Measurements from ENCODE around the gene DYNLT1. TPM values are rescaled to one million over a fixed set of nuclear protein-coding genes. Genes with fewer than 3 reads are reported as not detected.
"Not testable (repeated sequence)": the region's sequence is repeated elsewhere in the genome, so short reads cannot be mapped to it uniquely, and the experiment has no call there.

The DYNLT1 gene
- total RNA-seq, 2 experiments from 2014 or later: 94.3 to 98.3 TPM

GRCh38 chr6:158654498-158654897 is 10.0 kb upstream of the DYNLT1 start:
- DNase-seq (no peak), ATAC-seq (no peak)
- intact Hi-C loops (cut with micrococcal nuclease): no loop called here
- H3K27me3 Mint-ChIP-seq: peaks cover 2% of the 10 kb centered on the region
- peaks cover 78% of the 10 kb centered on the region for H3K36me3 Mint-ChIP-seq (ENCODE audit: low read depth)
- CTCF ChIA-PET: interaction anchor here (0.8 to 1.7 kb wide), 4 partner anchors 37 to 440 kb away, joined by 3 to 10 read pairs (median 6); no protein-coding TSS in a partner anchor
- no peak for TF ChIP-seq CTCF (IDR thresholded peaks at IDR 0.05)
- peak overlapping the region; percentile 83 for H3K4me3 Mint-ChIP-seq
- H3K4me1 Mint-ChIP-seq (ENCODE audit: low read depth): peaks cover 59% of the 10 kb centered on the region
- peak overlapping the region; percentile 98 for H3K27ac Mint-ChIP-seq
- POLR2A ChIA-PET: interaction anchor here (7.8 kb wide), 1 partner anchor 13 kb away, joined by 112 read pairs; the partner anchor contains the start of gene DYNLT1
- H3K9me3 Mint-ChIP-seq: peaks cover 7% of the 10 kb centered on the region

GRCh38 chr6:158653577-158654354 is 9.2 kb upstream of the DYNLT1 start:
- peak; percentile 97 for DNase-seq
- Mint-ChIP-seq H3K4me3 (peak overlapping the region; percentile 83), H3K36me3 (ENCODE audit: low read depth) (peaks cover 72% of the 10 kb centered on the region), H3K27ac (peak overlapping the region; percentile 98), H3K4me1 (ENCODE audit: low read depth) (peaks cover 60% of the 10 kb centered on the region), H3K27me3 (peaks cover 2% of the 10 kb centered on the region), H3K9me3 (peaks cover 7% of the 10 kb centered on the region)
- ATAC-seq: peak; percentile 52
- TF ChIP-seq CTCF (IDR thresholded peaks at IDR 0.05): no peak
- intact Hi-C loops (cut with micrococcal nuclease): no loop called here
- ChIA-PET CTCF (interaction anchor here (1.2 to 1.7 kb wide), 2 partner anchors 10 to 38 kb away, joined by 3 to 10 read pairs; no protein-coding TSS in a partner anchor), POLR2A (interaction anchor here (0.6 to 7.8 kb wide), 5 partner anchors 9 to 1664 kb away, joined by 4 to 112 read pairs (median 7); partner anchors contain the start of gene DYNLT1)

- intact Hi-C loops (cut with micrococcal nuclease); H3K27me3 Mint-ChIP-seq; DNase-seq; H3K9me3 Mint-ChIP-seq; ATAC-seq: not testable (repeated sequence)
- Mint-ChIP-seq H3K4me1 (ENCODE audit: low read depth) (peaks cover 71% of the 10 kb centered on the region), H3K36me3 (ENCODE audit: low read depth) (peaks cover 65% of the 10 kb centered on the region), H3K27ac (peak overlapping the region; percentile 98), H3K4me3 (peak overlapping the region; percentile 83)
- POLR2A ChIA-PET: interaction anchor here (1.0 to 7.8 kb wide), 3 partner anchors 10 to 18 kb away, joined by 3 to 112 read pairs (median 8); partner anchors contain the start of gene DYNLT1
- CTCF ChIA-PET: interaction anchor here (1.2 kb wide), 1 partner anchor 8 kb away, joined by 3 read pairs; no protein-coding TSS in a partner anchor
These were observed 7.6 kb upstream of the DYNLT1 start for GRCh38 chr6:158651981-158652737.

- H3K4me1 Mint-ChIP-seq (ENCODE audit: low read depth): peaks cover 68% of the 10 kb centered on the region
- TF ChIP-seq CTCF (IDR thresholded peaks at IDR 0.05): no peak
- peak within 1 kb of the TSS; percentile 83 for H3K4me3 Mint-ChIP-seq
- DNase-seq: peak; percentile 94
- peaks cover 9% of the 10 kb centered on the region for H3K9me3 Mint-ChIP-seq
- H3K36me3 Mint-ChIP-seq (ENCODE audit: low read depth): peaks cover 40% of the 10 kb centered on the region
- CTCF ChIA-PET: interaction anchor here (1.3 to 5.1 kb wide), 3 partner anchors 10 to 42 kb away, joined by 3 to 25 read pairs (median 13); no protein-coding TSS in a partner anchor
- intact Hi-C loops (cut with micrococcal nuclease): loop anchor here (5.0 kb wide), 1 partner anchor 38 kb away; no protein-coding TSS in a partner anchor
- H3K27ac Mint-ChIP-seq: peak within 1 kb of the TSS; percentile 97
- POLR2A ChIA-PET: interaction anchor here (0.7 to 7.8 kb wide), 13 partner anchors 8 to 413 kb away, joined by 3 to 112 read pairs (median 5); partner anchors contain the start of genes DYNLT1 and TAGAP
- H3K27me3 Mint-ChIP-seq: peaks cover 2% of the 10 kb centered on the region
- peak; percentile 60 for ATAC-seq
These were observed 5.0 kb upstream of the DYNLT1 start, which contains the start of gene SYTL3 for GRCh38 chr6:158649289-158650143. Gene SYTL3 (plus strand): TSS chr6:158650054. CDS start chr6:158663269, 13,215 bp downstream.
